K562 (cell line): ENCODE measurements around the gene GON7. TPM values are rescaled to one million over a fixed set of nuclear protein-coding genes. Genes with fewer than 3 reads are reported as not detected.

ENCODE experiments used
- ATAC-seq: fragments of 200-7000 bp; cut with Tn5 transposase; 3 replicates; pipeline ENCODE4 v1.9.1; 2020; ENCODE audit warnings: moderate library complexity
- BruUV-seq: library from RNA; stranded (reverse); fragments of 400-500 nt; replicated peaks from 2 replicates; lab custom pipeline; 2021; lab: Mats Ljungman, UMichigan
- CTCF ChIA-PET: fragments of 300-600 bp; formaldehyde crosslinking; extraction: SDS; loops from one replicate; lab custom pipeline; 2021; ENCODE audit warnings: low intra/inter-chr PET ratio; lab: Yijun Ruan, JAX
- POLR2A ChIA-PET: fragments of 300-600, 350-650 bp; sonication (Branson Sonifier 250); formaldehyde crosslinking; extraction: SDS; loops from one replicate; lab custom pipeline; 2021; ENCODE audit warnings: antibody characterized with exemption, inconsistent platforms; lab: Yijun Ruan, JAX
- DNase-seq, 4 experiments: peaks; one replicate each; pipeline versions ENCODE4 v3.0.0 to v3.0.0-alpha.2; 2011 to 2018; ENCODE audit warnings: low spot score in 3 of 4, mixed read lengths in 3 of 4; ENCODE audit errors: extremely low read depth in 1 of 4
- FAIRE-seq: peaks from 2 replicates; lab custom pipeline; 2011; peaks lifted over from hg19 to GRCh38; lab: Jason Lieb, UNC
- H2AFZ ChIP-seq: 2 replicates; pipeline ENCODE4 v1.6.0; 2011; ENCODE audit warnings: low read depth, low read length, control low read depth, inconsistent platforms
- H3K27ac ChIP-seq: fragments of 200-600 bp; 3 replicates; pipeline ENCODE4 v1.8.0; 2011; ENCODE audit warnings: low read depth, mild to moderate bottlenecking, control low read depth, inconsistent platforms, low read length, moderate library complexity, mixed read lengths; ENCODE audit errors: extremely low read depth
- H3K27me3 ChIP-seq, 2 experiments: fragments of 300-600 bp in 1 of 2; 2 replicates in 1 of 2; 3 replicates in 1 of 2; pipeline versions ENCODE4 v1.6.0 to v1.8.0; 2011; ENCODE audit warnings: inconsistent platforms in 2 of 2, low read length in 2 of 2, mild to moderate bottlenecking in 1 of 2, mixed read lengths in 1 of 2, moderate library complexity in 1 of 2; ENCODE audit not compliant: control insufficient read depth in 2 of 2, insufficient read depth in 2 of 2
- H3K36me3 ChIP-seq: fragments of 300-600 bp; 3 replicates; pipeline ENCODE4 v1.8.0; 2011; ENCODE audit warnings: mild to moderate bottlenecking, low read length, inconsistent platforms; ENCODE audit not compliant: control insufficient read depth, insufficient read depth
- H3K4me1 ChIP-seq, 2 experiments: fragments of 200-600 bp in 1 of 2; replicated peaks in 1 of 2; 2 replicates in 1 of 2; 3 replicates in 1 of 2; pipeline versions ENCODE4 v1.5.1 to v1.8.0; 2011; ENCODE audit warnings: inconsistent platforms in 2 of 2, low read length in 2 of 2, mild to moderate bottlenecking in 1 of 2, mixed read lengths in 1 of 2, moderate library complexity in 1 of 2; ENCODE audit not compliant: control insufficient read depth in 2 of 2, insufficient read depth in 2 of 2
- H3K4me2 ChIP-seq: 2 replicates; pipeline ENCODE4 v1.6.1; 2011; ENCODE audit warnings: low read length, control low read depth, inconsistent platforms, mixed read lengths; ENCODE audit not compliant: insufficient read depth
- H3K4me3 ChIP-seq: fragments of 200-600 bp; sonication (generic), shearing (Covaris generic); 2 replicates; pipeline ENCODE4 v1.5.1; 2016; ENCODE audit warnings: control low read depth, inconsistent platforms
- H3K79me2 ChIP-seq: fragments of 200-600 bp; 3 replicates; pipeline ENCODE4 v1.8.0; 2011; ENCODE audit warnings: low read length, inconsistent platforms; ENCODE audit not compliant: control insufficient read depth, insufficient read depth
- H3K9ac ChIP-seq, 2 experiments: 2 replicates each; pipeline versions ENCODE4 v1.6.0 to v1.6.1; 2011; ENCODE audit warnings: low read depth in 2 of 2, low read length in 2 of 2, control low read depth in 1 of 2, inconsistent platforms in 1 of 2, mild to moderate bottlenecking in 1 of 2, mixed read lengths in 1 of 2; ENCODE audit not compliant: insufficient read depth in 1 of 2
- H3K9me1 ChIP-seq: one replicate; pipeline ENCODE4 v1.6.0; 2011; ENCODE audit warnings: inconsistent platforms, mild to moderate bottlenecking, low read length, moderate library complexity; ENCODE audit not compliant: control insufficient read depth, insufficient read depth
- H3K9me3 ChIP-seq: replicated peaks from 2 replicates; pipeline ENCODE4 v1.5.1; 2011; ENCODE audit warnings: low read depth, low read length, inconsistent platforms; ENCODE audit not compliant: control insufficient read depth, insufficient read depth
- H4K20me1 ChIP-seq: replicated peaks from 2 replicates; pipeline ENCODE4 v1.6.1; 2011; ENCODE audit warnings: low read length, inconsistent platforms, mixed read lengths; ENCODE audit not compliant: control insufficient read depth, insufficient read depth
- FOS ChIP-seq: IDR thresholded peaks from 3 replicates; pipeline ENCODE4 v1.6.1; 2011; ENCODE audit not compliant: insufficient read length; ENCODE audit errors: extremely low read depth
- MEF2D ChIP-seq: conservative IDR thresholded peaks from 2 replicates; pipeline ENCODE4 v1.6.1; 2016; ENCODE audit warnings: low read depth, missing genetic modification characterization, missing compliant biosample characterization
- SPI1 ChIP-seq: IDR thresholded peaks from 2 replicates; pipeline ENCODE4 v1.6.1; 2011; ENCODE audit warnings: low read depth, low read length, control low read depth, borderline replicate concordance
- ZBTB1 ChIP-seq: sonication (generic); formaldehyde crosslinking; IDR thresholded peaks from 2 replicates; pipeline ENCODE4 v1.8.1; 2023; ENCODE audit warnings: missing genetic modification reagents, low read depth, mild to moderate bottlenecking, borderline replicate concordance
- WGBS: fragments of 100-300 bp; shearing (Covaris generic); methylation state at CpG from one replicate; pipeline ENCODE4 v1.1.6; 2016; ENCODE audit warnings: low coverage, mixed read lengths; ENCODE audit not compliant: insufficient coverage; ENCODE audit errors: missing lambda C conversion rate; 5-methylcytosine and 5-hydroxymethylcytosine counted together
- in situ Hi-C: fragments of 300-500 bp; cut with MboI; formaldehyde crosslinking; loops from 4 replicates; pipeline ENCODE4 v1.15.0; 2018; ENCODE audit warnings: inconsistent platforms, mixed read lengths
- intact Hi-C: fragments of 100-400 bp; cut with micrococcal nuclease; formaldehyde crosslinking; loops from 2 replicates; pipeline ENCODE4 v1.14.2; 2022
- polyA plus RNA-seq, 8 experiments: library from polyadenylated mRNA; depleted of rRNA in 4 of 8; stranded (reverse) in 5 of 8; unstranded in 3 of 8; fragments of >200 nt; fragmentation: Nextera tagmentation in 2 of 8; fragmentation: Illumina TruSeq in 1 of 8; extraction: Ambion mirVana in 2 of 8; extraction: Trizol in 1 of 8; gene quantifications; 2 replicates each; pipeline versions ENCODE4 v1.2.1 to v1.2.3, GENCODE V29; 2011 to 2014; ENCODE audit warnings: inconsistent platforms in 1 of 8, missing spikeins in 1 of 8
- total RNA-seq, 7 experiments: library from RNA; depleted of rRNA in 6 of 7; stranded (reverse); fragments of >200 nt in 6 of 7; fragmentation: Illumina TruSeq in 2 of 7; extraction: Trizol in 2 of 7; gene quantifications; 2 replicates each; pipeline versions ENCODE4 v1.2.1 to v1.2.3, GENCODE V29; 2011 to 2021; ENCODE audit warnings: low replicate concordance in 1 of 7
- TF ChIP-seq, protein P1 (sequence below): fragments of 450-650 bp; conservative IDR thresholded peaks from 2 replicates; pipeline ENCODE4 v1.6.1; 2016; ENCODE audit warnings: missing genetic modification characterization, low read depth, mild to moderate bottlenecking, missing compliant biosample characterization, moderate library complexity
- TF ChIP-seq, protein P2 (sequence below): sonication (generic); formaldehyde crosslinking; IDR thresholded peaks from 2 replicates; pipeline ENCODE4 v1.9.0; 2022; ENCODE audit warnings: mild to moderate bottlenecking, missing genetic modification reagents

Gene GON7
- total and polyA plus RNA-seq, 9 of the 15 experiments (the other 6 are each of a cell fraction or from before 2014, with no cell fraction given): 13.7 to 34.0 (median 23.9) TPM

DNA sequence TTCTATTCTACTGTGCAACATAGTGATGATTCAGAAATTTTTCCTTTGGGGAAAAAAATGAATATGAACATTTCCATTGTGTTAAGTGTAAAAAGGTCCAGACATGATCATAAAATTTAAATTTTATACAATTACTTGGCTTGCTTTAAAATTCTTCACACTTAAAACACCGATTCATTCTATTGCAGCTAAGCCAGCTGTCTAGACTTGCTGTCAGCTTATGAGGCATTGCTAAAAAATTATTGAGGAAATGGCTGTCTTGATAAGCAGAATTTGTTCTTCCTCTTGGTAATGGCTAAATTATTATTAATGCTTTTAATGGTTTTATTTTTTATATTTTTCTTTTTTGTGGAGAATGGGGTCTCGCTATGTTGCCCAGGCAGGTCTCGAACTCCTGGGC, 19.9 kb downstream of the GON7 start:
- Histone ChIP-seq H3K79me2 (peaks cover 16% of the 10 kb centered on the region), H3K27me3 (no peaks in the 10 kb centered on the region), H2AFZ (no peak overlapping the region), H3K4me1 (peaks cover 6 to 15% of the 10 kb centered on the region in 2 experiments; a peak in 4 of 5 replicates), H3K4me3 (no peak overlapping the region), H4K20me1 (no peaks in the 10 kb centered on the region), H3K4me2 (no peak overlapping the region), H3K9me1 (no peaks in the 10 kb centered on the region), H3K36me3 (peaks cover 22% of the 10 kb centered on the region; the same call in 1 of the 3 replicates), H3K27ac (no peak overlapping the region), H3K9me3 (no peaks in the 10 kb centered on the region), H3K9ac (no peak overlapping the region)
- BruUV-seq: no TSS peak
- 100% methylated on average over 3 of the region's 3 CpGs for WGBS
- POLR2A ChIA-PET: interaction anchor here (0.7 kb wide), 1 partner anchor 72 kb away, joined by 3 read pairs; no protein-coding TSS in a partner anchor
- intact Hi-C loops: no loop called here
- CTCF ChIA-PET: no interaction called here
- in situ Hi-C loops: no loop called here
- FAIRE-seq: no peak
- no peak for DNase-seq
- no peak for ATAC-seq
- TF ChIP-seq ZBTB1 (CRISPR knock-in tag) (no peak), FOS (no peak), SPI1 (no peak), MEF2D (tag) (no peak)
- TF ChIP-seq, protein P1, sequence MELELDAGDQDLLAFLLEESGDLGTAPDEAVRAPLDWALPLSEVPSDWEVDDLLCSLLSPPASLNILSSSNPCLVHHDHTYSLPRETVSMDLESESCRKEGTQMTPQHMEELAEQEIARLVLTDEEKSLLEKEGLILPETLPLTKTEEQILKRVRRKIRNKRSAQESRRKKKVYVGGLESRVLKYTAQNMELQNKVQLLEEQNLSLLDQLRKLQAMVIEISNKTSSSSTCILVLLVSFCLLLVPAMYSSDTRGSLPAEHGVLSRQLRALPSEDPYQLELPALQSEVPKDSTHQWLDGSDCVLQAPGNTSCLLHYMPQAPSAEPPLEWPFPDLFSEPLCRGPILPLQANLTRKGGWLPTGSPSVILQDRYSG (tag): no peak
- TF ChIP-seq, protein P2, sequence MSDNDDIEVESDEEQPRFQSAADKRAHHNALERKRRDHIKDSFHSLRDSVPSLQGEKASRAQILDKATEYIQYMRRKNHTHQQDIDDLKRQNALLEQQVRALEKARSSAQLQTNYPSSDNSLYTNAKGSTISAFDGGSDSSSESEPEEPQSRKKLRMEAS (CRISPR knock-in tag): no peak
